Activated CD8-positive, alpha-beta memory T cell treated with anti-CD3 and anti-CD28 coated beads, Interleukin-2, amount 50 U/mL, for 4 hours (primary cell): Measurements from ENCODE around the gene RHBDF2.

ENCODE experiments used
- DNase-seq: peaks from one replicate; pipeline ENCODE4 v3.0.0-alpha.2; 2020

Gene RHBDF2

DNA sequence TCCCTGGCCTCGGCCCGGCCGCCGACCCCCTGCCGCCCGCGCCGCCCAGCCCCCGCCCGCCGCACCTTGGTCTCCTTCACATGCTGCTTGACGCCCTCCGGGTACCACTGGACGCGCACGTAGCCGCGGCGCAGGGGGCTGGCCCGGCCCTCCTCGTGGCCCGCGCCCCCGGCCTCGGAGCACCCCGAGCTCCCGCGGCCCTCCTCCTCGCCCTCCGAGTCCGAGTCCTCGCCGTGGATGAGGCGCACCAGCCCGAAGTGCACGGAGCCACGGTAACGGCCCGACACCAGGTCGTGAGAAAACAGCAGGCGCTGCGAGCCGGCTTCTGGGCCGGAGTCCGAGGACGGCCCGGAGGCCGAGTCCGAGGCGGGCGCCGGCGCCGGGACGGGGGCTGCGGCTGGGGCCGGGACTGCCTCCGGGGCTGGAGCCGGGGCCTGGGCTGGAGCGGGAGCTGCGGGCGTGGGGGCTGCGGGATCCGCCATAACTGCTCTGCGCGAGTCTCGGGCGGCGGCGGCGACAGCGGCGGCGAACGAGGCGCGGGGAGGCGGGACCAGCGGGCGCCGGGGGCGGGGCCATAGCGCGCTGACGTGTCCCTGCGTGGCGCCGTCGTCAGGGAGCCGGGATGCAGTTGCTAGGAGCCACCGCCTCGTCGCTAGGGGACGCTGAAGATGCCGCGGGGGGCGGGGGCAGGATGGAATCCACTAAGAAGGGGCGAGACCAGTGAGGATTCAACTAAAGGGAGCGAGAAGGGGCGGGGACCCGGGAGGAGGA, 48.4 kb downstream of the RHBDF2 start, which contains the start of gene UBE2O:
Gene UBE2O (minus strand): TSS at position 493 of the 771 bp plus-strand sequence. CDS start 11 bp downstream, at position 482.
- DNase-seq: peak; percentile 93

DNA sequence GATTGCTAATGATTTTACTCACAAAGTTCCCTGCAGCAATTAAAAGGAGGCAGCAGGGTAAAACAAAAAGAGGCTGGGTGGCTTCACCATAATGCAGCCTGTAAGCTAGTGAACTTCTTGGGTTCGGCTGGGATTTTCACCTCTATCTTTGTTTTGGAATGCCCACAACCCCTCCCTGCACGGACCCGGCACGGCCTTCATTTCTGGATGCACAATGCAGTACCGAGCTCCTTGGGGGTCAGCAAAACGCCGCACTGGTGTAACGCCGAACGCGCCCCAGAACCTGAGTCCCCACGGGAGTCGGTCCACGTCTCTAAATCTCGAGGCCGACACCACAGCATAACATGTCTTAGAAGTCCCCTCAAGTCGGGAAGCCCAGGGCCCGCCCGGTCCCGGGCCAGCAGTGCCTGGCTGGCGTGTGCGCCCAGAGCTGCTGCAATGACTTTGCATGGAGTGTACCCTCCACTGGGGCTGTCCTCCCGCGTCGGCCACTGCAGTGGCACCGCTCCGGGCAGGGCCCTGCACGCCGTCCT, 49.0 kb downstream of the RHBDF2 start:
- no peak for DNase-seq

DNA sequence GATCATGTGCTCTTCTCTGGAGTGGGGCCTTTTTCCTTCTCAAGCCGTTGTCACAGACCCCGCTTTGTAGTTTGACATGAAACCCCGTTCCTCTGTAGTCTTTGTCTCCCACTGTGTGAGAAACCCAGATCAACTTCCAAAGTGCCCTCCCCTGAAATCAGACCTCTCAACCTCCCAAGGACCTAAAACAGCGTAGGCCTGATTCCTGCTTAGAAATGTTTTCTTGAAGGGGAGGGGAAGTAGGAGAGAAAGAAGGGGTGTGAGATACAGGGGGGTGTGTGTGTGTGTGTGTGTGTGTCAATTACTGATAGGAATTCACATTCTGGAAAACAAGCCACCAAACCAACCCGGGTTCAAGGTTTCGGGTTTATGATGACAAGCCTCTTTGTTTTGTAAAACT, 49.7 kb downstream of the RHBDF2 start:
- DNase-seq: no peak

DNA sequence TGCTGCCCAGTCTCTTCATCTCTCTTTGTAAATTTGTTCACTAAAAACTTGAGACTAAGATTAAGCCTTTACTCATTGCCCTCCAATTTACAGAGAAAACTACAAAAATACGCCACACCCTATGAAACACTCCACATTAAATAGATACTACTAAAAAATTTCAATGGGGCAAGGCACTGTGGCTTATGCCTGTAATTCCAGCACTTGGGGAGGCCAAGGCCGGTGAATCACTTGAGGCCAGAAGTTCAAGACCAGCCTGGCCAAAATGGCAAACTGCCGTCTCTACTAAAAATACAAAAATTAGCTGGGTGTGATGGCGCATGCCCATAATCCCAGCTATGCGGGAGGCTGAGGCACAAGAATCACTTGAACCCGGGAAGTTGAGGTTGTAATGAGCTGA, 52.1 kb downstream of the RHBDF2 start:
- DNase-seq: no peak

DNA sequence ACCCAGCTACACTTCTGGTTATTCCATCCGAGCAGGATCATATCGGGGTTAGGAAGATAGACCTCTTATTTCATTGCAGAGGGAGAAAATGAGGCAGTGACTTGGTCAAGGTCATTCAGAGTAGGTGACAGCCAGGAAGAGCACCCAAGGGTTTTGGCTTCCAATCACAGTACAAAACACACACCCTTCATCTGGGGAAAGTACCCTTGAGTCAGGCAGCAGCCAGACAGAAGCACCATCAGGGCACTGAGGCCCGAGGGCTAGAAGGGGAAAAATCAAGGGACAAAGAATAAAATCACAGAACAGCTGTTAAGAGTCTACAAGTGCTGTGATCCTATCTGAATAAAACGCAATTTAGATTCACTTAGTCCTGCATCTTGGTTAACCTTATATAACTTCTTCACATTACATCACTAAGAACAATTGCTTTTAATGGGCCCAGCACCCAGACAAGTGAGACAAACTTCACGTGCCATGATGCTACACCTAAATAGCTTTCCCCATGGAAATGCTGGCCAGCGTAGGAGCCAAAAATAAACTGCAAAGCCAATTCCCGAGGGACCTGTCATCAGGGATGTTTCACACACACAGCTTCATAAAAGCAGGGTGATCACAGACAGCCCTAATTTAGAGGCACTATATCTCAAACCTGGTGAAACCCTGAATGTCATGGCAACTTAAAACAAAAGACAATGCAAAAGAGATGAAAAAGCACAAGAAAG, 53.1 kb downstream of the RHBDF2 start:
- no peak for DNase-seq

DNA sequence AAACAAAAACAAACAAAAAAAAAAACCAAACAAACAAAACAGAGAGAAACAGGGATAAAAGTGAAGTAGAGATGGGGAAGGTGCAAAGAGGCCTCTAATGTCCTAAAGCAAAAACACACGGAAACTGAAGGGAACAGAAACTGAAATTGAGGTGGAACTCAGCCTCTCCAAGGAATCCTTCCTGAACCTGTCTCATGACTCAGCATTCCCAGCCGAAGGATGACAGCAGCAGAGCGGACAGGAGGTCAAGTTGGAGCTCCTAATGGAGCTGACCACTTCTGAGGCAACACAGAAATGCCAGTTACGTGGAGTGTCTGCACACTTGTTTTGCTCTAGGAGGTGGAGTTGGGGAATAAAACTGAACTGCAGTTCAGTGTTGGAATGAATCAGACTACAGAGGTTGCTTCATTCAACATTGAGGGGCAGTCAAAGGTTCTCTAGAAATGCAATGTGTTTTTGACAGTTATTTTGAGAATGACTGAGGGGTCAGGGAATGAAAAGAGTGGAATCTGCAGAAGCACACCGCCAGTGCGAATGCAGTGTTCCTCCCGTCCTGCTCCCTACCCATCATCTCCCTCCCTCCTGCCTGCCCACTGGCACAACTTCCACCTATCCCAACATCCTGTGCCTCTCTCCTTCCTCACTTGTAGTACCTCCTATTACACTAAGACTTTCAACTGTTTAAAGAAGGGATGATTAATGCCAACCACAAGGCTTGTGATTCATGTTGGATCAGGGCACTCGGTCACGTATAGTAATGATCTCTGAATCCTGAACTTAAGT, 54.6 kb downstream of the RHBDF2 start:
- DNase-seq: no peak

DNA sequence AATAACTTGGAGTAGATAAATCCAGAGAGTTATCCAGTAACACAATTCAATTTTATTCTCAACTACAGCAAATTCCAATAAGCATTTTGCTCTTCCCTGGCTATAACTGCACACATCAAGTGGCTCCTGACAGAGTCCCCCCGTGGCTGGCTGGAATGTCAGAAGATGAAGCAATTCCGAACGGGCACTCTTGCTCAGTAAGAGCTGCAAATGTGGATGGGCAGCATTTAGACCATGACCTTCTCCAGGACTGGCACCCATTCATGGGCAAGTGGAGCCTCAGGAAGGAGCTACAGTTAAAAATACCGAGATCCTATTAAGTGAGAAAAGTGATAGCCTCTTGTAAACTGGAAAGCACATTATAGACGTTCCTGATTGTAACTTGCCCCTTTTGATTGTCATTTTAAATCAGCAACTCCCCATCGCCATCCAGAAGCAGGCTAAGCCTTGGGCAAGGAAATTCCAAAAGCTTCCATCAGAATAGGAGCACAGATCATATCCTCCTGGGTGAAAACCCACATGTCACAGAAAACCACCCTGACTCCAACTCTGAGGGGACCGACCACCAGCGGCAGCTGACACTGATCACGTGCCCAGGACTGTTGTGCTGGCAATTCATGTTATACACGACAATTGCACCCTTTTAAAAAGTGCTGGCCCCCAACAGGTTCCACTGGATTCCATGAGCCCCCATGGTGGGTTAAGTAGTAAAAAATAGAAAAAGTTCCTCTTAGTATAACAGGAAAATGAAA, 55.4 kb downstream of the RHBDF2 start:
- no peak for DNase-seq

DNA sequence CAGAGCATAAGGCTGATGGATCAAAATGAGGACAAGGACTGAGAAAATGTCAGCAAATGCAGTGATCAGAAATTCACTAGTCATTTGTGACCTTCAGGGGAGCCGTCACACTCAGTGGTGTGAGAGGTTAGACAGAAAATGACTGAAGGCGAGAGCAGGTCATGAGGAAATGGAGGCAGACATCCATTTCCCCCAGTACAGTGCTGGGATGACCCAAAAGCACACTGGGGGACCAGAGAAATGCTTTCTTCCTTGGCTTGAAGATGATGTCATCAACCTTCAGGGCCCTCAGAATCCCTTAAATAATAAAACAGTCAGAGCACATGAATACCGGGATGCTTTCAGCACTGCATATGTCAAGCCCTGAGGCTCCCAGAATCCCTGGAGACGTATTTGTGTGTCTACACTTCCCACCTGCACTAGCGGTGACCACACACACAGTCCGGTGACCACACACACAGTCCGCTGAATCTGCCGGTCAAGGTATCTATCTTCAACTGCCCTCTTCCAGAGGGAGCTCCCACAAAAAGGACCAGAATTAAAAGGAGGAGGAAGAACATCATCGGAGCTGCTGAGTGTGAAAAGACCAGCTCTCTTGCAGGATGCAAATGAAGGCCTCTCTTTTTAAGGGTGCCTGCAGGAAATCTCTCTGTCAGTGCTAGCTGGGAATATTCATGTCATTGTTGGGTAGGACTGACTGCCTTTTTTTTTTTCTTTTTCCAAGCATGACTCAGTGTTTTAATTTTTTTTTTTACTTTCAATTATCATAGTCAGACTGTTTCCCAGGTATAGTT, 56.5 kb downstream of the RHBDF2 start:
- DNase-seq: no peak

DNA sequence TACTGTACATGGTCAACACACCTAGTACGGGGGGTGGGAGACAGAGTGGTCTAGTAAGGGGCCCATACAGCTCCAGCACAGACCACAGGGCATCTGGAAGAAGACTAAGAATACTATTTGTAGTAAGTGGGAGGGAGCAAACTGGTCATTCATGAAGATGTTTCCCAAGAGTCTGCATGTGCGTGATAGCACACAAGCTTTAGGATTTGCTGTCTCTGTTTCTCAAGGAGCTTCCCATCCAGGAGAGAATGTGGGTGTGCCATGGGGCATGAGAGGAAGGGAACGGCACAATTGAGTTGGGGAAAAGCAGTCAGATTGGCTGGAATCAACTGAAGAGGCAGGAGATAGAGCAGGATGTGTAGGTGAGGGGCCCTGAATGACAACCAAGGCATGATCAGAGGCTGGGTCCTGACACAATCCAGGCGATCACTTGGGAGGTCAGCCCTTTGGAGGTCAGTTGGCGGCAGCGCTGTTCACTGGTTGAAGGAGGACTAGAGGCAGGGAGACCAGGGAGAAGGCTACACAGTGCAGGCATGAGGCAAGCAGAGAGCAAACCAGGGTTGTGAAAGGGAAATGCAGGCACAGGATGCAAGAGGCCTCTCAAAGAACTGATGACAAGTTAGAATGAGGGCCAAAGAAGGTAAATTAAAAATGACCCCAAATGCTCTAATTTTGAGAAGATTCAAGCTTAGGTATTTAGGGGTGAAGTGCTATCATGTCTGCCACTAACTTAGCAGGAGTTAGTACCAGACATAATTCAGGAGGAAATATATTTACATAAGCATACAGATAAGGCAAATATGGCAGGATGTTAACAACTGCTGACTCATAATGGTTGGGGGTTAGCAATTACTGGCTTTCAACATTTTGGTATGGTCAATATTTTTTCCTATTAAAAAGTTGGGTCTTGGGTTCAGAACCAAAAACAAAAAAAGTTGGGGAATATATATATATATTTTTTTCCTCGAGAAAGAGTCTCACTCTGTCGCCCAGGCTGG, 58.6 kb downstream of the RHBDF2 start:
- DNase-seq: no peak

DNA sequence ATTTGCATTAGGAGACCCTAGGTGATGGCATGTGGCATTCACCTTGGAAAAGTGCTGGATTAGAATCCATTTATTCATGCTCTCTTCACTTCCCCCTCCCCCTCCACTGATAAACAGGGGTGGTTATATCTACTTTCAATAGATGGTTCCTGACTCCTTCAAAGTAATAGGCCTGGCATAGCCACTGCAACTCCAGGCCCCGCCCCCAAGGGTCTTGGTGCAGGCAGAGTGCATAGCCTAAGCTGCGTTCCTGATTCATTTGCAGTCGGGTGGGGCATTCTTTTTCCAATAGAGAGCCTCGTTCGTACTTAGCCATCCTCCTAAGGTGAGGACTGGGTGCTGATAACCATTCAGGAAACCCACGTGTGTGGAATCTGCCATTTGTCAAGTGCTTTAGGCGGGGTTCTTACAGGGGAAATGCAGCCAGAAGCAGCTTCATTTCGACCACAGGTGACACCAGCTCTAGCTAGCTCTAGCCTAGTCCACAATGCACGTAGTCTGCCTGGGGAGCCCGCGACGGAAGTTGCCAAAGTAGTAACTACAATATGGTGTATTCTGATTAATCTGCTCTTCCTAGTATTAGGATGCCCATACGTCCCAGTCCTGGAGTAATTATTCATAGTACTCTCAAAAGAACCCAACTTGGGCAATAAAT, 59.4 kb downstream of the RHBDF2 start:
- no peak for DNase-seq

DNA sequence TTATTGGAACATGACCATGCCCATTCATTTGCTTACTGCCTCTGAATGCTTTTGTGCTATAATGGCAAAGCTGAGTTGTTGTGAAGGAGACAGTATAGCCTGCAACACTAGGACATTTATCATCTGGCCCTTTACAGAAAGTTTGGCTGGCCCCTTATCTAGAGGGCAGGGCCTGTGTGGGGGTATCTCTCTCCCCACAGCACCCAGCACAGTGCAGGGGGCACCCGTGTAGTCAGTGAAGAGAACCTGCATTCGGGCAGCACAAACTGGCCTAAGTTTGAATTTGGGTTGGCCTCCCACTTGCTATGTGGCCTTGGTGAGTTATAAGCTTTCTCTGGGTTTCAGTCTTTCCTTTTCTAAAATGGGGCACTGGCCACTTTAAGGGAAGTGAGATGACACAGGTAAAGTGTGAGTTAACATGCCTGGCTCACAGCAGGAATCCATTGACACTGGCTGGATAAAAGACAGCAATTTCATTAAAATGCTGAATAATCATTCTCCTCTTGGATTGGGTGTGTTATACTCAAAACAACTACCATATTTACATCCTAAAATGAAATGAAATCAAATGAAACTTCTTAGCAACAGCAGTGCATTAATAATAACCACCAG, 60.4 kb downstream of the RHBDF2 start:
- no peak for DNase-seq

DNA sequence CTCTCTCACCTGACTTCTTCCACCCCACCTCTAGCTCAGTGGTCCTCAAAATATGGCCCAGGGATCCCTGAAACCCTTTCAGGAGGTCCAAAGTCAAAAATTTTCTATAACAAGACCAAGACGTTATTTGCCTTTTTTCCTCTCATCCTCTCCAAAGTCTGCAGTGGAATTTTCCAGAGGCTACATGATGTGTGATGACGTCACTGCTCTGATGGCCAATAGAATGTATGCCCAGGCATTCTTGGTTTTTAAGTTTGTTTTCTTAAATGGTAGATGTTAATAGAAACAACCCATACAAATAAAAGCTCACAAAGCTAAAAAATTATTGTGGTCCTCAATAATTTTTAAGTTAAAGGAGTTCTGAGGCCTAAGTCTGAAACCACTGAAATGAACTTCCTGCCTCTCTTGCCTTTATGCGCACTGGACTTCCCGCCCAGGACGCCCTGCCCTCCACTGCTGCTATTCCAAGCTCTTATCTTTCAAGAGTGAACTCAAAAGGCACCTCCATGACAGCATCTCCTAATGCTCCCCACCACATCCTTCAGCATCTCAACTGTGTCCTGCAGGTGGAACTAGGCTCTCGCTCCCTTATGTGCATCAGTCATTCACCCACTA, 61.8 kb downstream of the RHBDF2 start:
- no peak for DNase-seq

DNA sequence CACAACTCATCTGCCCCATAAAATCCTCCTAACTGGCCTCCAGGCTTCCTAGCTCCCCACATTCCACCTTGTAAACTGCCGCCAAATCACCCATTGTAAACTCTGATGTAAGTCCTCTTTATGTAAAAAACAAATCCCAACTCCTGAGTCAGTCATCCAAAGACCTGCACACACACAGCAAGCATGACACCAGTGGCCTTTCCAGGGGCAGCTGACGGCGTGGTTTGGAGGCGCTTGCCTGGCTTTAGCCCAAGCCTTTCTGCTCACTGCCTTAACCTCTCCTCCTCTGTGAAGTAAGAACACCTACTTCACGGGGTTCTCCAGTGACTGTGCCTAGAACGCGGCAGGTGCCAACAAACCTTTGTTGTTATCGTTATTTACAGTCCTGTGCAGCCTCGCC, 62.3 kb downstream of the RHBDF2 start:
- DNase-seq: no peak

DNA sequence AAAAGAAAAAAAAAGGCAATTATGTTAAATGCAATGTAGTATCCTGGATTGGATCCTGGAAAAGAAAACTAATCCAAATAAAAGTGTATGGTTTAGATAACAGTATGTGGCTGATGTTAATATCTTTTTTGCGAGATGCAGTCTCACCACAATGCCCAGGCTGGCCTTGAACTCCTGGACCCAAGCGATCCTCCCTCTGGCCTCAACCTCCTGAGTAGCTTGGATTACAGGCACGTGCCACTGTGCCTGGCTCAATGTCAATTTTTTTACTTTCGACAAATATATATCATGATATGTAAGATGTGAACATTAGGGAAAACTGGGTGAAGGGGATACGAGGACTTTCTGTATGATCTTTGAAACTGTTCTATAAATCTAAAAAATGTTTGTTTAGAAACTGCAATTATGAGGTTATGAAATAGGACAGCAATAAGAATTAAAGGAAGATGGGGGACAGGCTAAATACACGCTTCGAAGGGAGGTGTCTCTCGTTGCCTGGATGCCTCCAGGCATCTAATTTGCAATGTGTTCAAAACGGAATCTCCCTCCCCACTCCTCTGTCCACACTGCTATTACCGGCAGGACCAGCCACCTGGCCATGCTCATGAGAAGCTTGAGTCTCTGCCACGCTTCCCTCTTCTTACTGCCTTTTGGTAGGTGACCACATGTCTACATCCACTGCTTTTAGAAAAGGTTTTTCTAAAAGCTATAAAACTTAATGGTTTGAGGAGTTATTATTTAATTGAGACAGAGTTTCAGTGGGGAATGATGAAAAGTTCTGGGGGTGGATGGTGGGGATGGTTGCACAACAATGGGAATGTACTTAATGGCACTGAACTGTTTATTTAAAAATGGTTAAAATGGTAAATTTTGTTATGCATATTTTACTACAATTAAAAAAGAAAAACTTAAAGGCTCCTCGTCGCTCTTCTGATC, 63.5 kb downstream of the RHBDF2 start:
- DNase-seq: no peak

DNA sequence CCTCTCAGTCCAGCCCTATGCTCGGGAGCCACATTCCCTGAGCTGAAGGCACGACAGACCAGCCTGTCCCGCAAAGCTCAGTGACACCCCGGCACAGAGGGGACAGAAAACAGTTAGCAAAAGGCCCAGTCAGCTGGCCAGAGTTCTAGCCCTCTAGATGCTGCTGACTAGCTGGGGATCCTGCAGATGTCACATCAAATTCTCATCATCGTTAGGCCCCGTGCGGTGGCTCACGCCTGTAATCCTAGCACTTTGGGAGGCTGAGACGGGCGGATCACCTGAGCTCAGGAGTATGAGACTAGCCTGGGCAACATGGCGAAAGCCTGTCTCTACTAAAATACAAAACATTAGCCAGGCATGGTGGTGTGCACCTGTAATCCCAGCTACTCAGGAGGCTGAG, 65.5 kb downstream of the RHBDF2 start:
- DNase-seq: no peak

DNA sequence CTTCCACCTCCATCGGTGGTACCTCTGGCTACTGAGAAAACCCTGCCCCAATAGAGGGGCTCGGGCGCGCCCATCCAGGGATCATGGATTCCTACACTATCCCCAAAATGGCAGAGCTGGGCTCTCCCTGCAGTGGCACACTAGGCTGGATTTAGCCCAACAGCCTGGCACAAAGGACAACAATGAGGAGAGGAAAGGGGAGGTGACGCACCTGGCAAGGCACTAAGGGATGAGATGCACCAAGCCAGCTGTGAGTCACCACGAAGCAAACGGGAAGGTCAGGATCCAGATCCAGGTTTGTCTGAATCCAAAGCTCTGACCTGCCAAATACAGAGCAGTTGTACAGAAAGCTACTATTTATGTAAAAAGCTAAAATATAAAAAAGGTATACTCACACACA, 66.4 kb downstream of the RHBDF2 start:
- DNase-seq: no peak

DNA sequence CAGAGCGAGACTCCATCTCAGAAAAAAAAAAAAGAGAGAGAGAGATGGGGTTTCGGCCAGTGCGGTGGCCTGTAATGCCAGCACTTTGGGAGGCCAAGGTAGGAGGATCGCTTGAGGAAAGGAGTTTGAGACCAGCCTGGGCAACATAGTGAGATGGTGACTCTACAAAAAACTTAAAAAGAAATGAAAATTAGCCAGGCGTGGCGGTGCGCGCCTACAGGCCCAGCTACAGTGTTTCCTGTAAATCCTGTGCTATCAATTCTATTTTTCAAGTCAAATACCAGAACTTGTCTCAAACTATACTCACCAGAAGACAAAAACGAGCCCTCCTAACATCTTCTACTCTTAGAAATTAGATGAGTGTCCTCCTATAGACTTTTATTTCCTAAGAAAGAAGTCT, 67.5 kb downstream of the RHBDF2 start:
- DNase-seq: no peak
